Heart left ventricle (tissue), 13 donors: ENCODE results near the gene SELENOV.

Experiments used
- CTCF ChIP-seq, 12 donors: fragments of 200-600 bp; sonication (generic) in 4 of 12; IDR thresholded peaks; one replicate each; pipeline versions ENCODE4 v1.5.0 to v1.8.0; 2018 to 2022; ENCODE audit warnings: antibody characterized with exemption in 12 of 12, mild to moderate bottlenecking in 5 of 12
- POLR2A ChIP-seq, 2 donors: fragments of 450-650 bp; IDR thresholded peaks; one replicate each; pipeline ENCODE4 v1.6.1; 2017; ENCODE audit warnings: antibody characterized with exemption in 2 of 2, mild to moderate bottlenecking in 2 of 2, moderate library complexity in 2 of 2
- donor health status: ischemic (EF 13 %, LVEDD 7.1; RV severe dilation, severe dysfunction).
- donor health status: DM: no; HTN: yes; CAD: no.
- donor health status: DM: no; HTN: no; CAD: no.
- donor health status: ischemic (EF 25% LVEDD 6.9; RV normal size, moderate dysfunction).
- donor health status: ischemic (EF 25% LVEDD 5.7; RV mildly dilated, moderate dysfunction).
- donor health status: ischemic (EF 35%, LVEDD 5.7; RV mildly dilated, moderate dysfunction).
- donor health status: nonischemic (EF 11% LVEDD 7.7; RV severe dilation, severe dysfunction).
- donor health status: DM: yes; HTN: yes; CAD: no.
- donor health status: PGD.
- donor health status: ischemic (EF 29% LVEDD 5.4; RV normal size, mild dysfunction).
- donor health status: nonischemic (EF 23%, LVEDD 6.1; RV moderate dilation, normal function).

DNA sequence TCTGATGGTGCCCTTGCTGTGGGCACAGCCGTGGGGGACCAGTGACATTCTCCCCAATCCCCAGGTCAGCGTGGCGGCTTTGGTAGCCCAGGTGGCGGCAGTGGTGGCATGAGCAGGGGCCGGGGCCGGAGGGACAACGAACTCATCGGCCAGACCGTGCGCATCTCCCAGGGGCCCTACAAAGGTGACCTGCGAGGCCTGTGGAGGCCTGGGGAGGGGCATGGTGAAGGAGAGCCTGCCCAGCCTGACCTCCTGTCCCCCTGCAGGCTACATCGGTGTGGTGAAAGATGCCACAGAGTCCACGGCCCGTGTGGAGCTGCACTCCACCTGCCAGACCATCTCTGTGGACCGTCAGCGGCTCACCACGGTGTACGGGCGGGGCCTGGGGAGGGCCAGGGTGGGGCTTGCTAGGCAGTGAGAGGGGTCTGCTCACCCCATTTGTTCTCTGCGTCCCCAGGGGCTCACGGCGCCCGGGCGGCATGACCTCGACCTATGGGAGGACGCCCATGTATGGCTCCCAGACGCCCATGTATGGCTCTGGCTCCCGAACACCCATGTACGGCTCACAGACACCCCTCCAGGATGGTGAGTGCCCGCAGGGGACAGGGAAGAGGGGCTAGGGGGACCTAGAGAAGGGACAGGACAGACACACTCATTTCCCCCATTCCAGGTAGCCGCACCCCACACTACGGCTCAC is 42.0 kb upstream of the SELENOV start:
- no peak for TF ChIP-seq POLR2A (IDR thresholded peaks at IDR 0.05)
- no peak for TF ChIP-seq CTCF (IDR thresholded peaks at IDR 0.05)
